ENCODE results near the gene SIPA1L3. TPM values are rescaled to one million over a fixed set of nuclear protein-coding genes. Genes with fewer than 3 reads are reported as not detected.

The SIPA1L3 gene
- total and polyA plus RNA-seq, 8 donors, result 2.9 to 211 (median 24.3) TPM

GRCh38 chr19:38043649-38044144 is 136.7 kb downstream of the SIPA1L3 start:
- no peak overlapping the region for H3K4me3 ChIP-seq

GRCh38 chr19:38044267-38045111 is 137.5 kb downstream of the SIPA1L3 start:
- no peak for TF ChIP-seq POLR2AphosphoS5 (IDR thresholded peaks at IDR 0.05)
- no peak for TF ChIP-seq POLR2A (IDR thresholded peaks at IDR 0.05)
- TF ChIP-seq, protein P1, sequence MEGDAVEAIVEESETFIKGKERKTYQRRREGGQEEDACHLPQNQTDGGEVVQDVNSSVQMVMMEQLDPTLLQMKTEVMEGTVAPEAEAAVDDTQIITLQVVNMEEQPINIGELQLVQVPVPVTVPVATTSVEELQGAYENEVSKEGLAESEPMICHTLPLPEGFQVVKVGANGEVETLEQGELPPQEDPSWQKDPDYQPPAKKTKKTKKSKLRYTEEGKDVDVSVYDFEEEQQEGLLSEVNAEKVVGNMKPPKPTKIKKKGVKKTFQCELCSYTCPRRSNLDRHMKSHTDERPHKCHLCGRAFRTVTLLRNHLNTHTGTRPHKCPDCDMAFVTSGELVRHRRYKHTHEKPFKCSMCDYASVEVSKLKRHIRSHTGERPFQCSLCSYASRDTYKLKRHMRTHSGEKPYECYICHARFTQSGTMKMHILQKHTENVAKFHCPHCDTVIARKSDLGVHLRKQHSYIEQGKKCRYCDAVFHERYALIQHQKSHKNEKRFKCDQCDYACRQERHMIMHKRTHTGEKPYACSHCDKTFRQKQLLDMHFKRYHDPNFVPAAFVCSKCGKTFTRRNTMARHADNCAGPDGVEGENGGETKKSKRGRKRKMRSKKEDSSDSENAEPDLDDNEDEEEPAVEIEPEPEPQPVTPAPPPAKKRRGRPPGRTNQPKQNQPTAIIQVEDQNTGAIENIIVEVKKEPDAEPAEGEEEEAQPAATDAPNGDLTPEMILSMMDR (IDR thresholded peaks at IDR 0.05), result no peak
- TF ChIP-seq EP300 (IDR thresholded peaks at IDR 0.05), result no peak
- Histone ChIP-seq H3K4me3 (no peak overlapping the region), H3K27ac (no peak overlapping the region), H3K36me3 (peaks cover 0 to 5% (median 2%) of the 10 kb centered on the region in 4 donors), H3K27me3 (no peaks in the 10 kb centered on the region), H3K9me3 (no peaks in the 10 kb centered on the region), H3K4me1 (peaks cover 0 to 9% (median 0%) of the 10 kb centered on the region in 4 donors)
- 89 to 93% (median 91%) methylated on average over 16 of the region's 16 CpGs for WGBS, 5 donors
- no peak for DNase-seq
- intact Hi-C loops (cut with DNase I; ENCODE audit: low total_unique reads), result no loop called here

More at GRCh38 chr19:38043649-38044144, 136.7 kb downstream of the SIPA1L3 start:
- TF ChIP-seq POLR2AphosphoS5 (IDR thresholded peaks at IDR 0.05), result no peak
- no peak for TF ChIP-seq POLR2A (IDR thresholded peaks at IDR 0.05)
- TF ChIP-seq, protein P1 (IDR thresholded peaks at IDR 0.05), result no peak
- TF ChIP-seq EP300 (IDR thresholded peaks at IDR 0.05), result no peak
- Histone ChIP-seq H3K36me3 (peaks cover 0 to 5% (median 2%) of the 10 kb centered on the region in 4 donors), H3K9me3 (no peaks in the 10 kb centered on the region), H3K27me3 (no peaks in the 10 kb centered on the region), H3K27ac (no peak overlapping the region), H3K4me1 (peaks cover 0 to 9% (median 0%) of the 10 kb centered on the region in 4 donors)
- intact Hi-C loops (cut with DNase I; ENCODE audit: low total_unique reads), result no loop called here
- no peak for DNase-seq
- 81 to 90% (median 84%) methylated on average over 5 of the region's 5 CpGs for WGBS, 5 donors

DNA sequence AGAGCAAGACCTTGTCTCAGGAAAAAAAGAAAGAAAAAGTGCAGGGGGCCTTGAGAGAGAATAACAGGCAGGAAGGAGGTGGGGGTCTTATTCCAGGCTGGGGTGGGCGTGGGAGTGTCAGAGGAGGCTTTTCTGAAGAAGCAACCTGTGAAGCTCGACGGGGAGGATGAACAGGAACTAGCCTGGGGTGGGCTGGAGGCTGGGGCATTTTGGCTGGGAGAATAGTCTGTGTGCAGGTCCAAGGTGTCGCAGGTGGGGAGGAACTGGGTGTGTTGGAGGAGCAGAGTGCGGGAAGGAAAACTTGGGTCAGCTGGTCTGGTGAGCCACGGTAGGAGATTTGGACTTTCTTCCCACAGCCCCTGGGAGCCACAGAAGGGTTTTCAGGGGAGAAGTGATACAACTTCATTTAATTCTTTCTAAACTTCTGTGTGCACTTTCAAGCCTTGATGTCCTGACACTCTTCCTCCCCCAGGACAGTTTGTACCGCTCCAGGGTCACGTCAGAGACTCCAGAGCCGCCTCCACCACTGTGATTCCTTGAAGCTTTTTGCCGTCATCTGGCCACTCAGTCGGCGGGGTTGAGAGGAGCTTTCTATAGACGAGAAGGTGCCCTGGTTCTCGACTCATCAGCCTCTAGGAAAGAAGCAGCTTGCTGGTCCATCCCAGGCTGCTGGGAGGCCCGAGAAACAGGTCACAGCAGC is 138.7 kb downstream of the SIPA1L3 start:
- no peak for DNase-seq
- WGBS, 5 donors, result 78 to 85% (median 83%) methylated on average over 15 of the region's 15 CpGs
- no peaks in the 10 kb centered on the region for H3K27me3 ChIP-seq
- TF ChIP-seq POLR2A (IDR thresholded peaks at IDR 0.05) (no peak), EP300 (IDR thresholded peaks at IDR 0.05) (no peak), POLR2AphosphoS5 (IDR thresholded peaks at IDR 0.05) (no peak)
- TF ChIP-seq, protein P1 (IDR thresholded peaks at IDR 0.05), result no peak
- H3K36me3 ChIP-seq, result peaks cover 0 to 5% (median 2%) of the 10 kb centered on the region in 4 donors
- no peaks in the 10 kb centered on the region for H3K9me3 ChIP-seq
- no peak overlapping the region for H3K4me3 ChIP-seq
- peaks cover 0 to 9% (median 0%) of the 10 kb centered on the region in 4 donors for H3K4me1 ChIP-seq
- intact Hi-C loops (cut with DNase I; ENCODE audit: low total_unique reads), result no loop called here
- peak overlapping the region in 1 of 5 donors; percentile 42 for H3K27ac ChIP-seq
